HEK293 (cell line): ENCODE data around the gene MED13L.

Source experiments
- CTCF ChIP-seq: fragments of 450-650 bp; formaldehyde crosslinking; IDR thresholded peaks from 2 replicates; pipeline ENCODE4 v1.5.1; 2016; ENCODE audit warnings: missing biosample characterization, missing genetic modification characterization
- REST ChIP-seq: fragments of 450-650 bp; formaldehyde crosslinking; IDR thresholded peaks from 2 replicates; pipeline ENCODE4 v1.5.1; 2016; ENCODE audit warnings: missing biosample characterization, missing genetic modification characterization
- SP2 ChIP-seq: fragments of 450-650 bp; formaldehyde crosslinking; IDR thresholded peaks from 2 replicates; pipeline ENCODE4 v1.5.1; 2016; ENCODE audit warnings: missing biosample characterization, missing genetic modification characterization
- ZBTB21 ChIP-seq: fragments of 450-650 bp; formaldehyde crosslinking; IDR thresholded peaks from 2 replicates; pipeline ENCODE4 v1.5.1; 2017; ENCODE audit warnings: missing biosample characterization, missing genetic modification characterization
- ZNF785 ChIP-seq: fragments of 450-650 bp; formaldehyde crosslinking; IDR thresholded peaks from 2 replicates; pipeline ENCODE4 v1.5.1; 2016; ENCODE audit warnings: missing biosample characterization, missing genetic modification characterization
- ZXDB ChIP-seq: fragments of 450-650 bp; formaldehyde crosslinking; IDR thresholded peaks from 2 replicates; pipeline ENCODE4 v1.5.1; 2016; ENCODE audit warnings: missing biosample characterization, missing genetic modification characterization
- TF ChIP-seq, protein P1 (sequence below): fragments of 450-650 bp; formaldehyde crosslinking; IDR thresholded peaks from 2 replicates; pipeline ENCODE4 v1.5.1; 2016; ENCODE audit warnings: missing biosample characterization, missing genetic modification characterization
- TF ChIP-seq, protein P2 (sequence below): fragments of 450-650 bp; formaldehyde crosslinking; IDR thresholded peaks from 2 replicates; pipeline ENCODE4 v1.5.1; 2016; ENCODE audit warnings: missing biosample characterization, missing genetic modification characterization

GRCh38 chr12:116090516-116090915 lies 187.0 kb downstream of the MED13L start:
- TF ChIP-seq ZBTB21 (tag by site-specific recombination) (no peak), CTCF (tag by site-specific recombination) (no peak), SP2 (tag by site-specific recombination) (no peak), ZXDB (no peak), ZNF785 (no peak), REST (no peak)
- TF ChIP-seq, protein P1, sequence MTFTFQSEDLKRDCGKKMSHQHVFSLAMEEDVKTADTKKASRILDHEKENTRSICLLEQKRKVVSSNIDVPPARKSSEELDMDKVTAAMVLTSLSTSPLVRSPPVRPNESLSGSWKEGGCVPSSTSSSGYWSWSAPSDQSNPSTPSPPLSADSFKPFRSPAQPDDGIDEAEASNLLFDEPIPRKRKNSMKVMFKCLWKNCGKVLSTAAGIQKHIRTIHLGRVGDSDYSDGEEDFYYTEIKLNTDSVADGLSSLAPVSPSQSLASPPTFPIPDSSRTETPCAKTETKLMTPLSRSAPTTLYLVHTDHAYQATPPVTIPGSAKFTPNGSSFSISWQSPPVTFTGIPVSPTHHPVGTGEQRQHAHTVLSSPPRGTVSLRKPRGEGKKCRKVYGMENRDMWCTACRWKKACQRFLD (tag by site-specific recombination): no peak
- TF ChIP-seq, protein P2, sequence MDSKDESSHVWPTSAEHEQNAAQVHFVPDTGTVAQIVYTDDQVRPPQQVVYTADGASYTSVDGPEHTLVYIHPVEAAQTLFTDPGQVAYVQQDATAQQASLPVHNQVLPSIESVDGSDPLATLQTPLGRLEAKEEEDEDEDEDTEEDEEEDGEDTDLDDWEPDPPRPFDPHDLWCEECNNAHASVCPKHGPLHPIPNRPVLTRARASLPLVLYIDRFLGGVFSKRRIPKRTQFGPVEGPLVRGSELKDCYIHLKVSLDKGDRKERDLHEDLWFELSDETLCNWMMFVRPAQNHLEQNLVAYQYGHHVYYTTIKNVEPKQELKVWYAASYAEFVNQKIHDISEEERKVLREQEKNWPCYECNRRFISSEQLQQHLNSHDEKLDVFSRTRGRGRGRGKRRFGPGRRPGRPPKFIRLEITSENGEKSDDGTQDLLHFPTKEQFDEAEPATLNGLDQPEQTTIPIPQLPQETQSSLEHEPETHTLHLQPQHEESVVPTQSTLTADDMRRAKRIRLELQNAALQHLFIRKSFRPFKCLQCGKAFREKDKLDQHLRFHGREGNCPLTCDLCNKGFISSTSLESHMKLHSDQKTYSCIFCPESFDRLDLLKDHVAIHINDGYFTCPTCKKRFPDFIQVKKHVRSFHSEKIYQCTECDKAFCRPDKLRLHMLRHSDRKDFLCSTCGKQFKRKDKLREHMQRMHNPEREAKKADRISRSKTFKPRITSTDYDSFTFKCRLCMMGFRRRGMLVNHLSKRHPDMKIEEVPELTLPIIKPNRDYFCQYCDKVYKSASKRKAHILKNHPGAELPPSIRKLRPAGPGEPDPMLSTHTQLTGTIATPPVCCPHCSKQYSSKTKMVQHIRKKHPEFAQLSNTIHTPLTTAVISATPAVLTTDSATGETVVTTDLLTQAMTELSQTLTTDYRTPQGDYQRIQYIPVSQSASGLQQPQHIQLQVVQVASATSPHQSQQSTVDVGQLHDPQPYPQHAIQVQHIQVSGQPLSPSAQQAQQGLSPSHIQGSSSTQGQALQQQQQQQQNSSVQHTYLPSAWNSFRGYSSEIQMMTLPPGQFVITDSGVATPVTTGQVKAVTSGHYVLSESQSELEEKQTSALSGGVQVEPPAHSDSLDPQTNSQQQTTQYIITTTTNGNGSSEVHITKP (tag by site-specific recombination): no peak
